ENCODE data around the gene EID2. TPM values are rescaled to one million over a fixed set of nuclear protein-coding genes. Genes with fewer than 3 reads are reported as not detected.

Gene EID2
- total RNA-seq, 2 experiments from 2014 or later, result 13.0 to 13.1 TPM

GRCh38 chr19:39500543-39500942 lies 39.4 kb downstream of the EID2 start:
- Mint-ChIP-seq H3K36me3 (peaks cover 1% of the 10 kb centered on the region), H3K4me1 (ENCODE audit: low read depth) (peaks cover 20% of the 10 kb centered on the region), H3K9me3 (no peaks in the 10 kb centered on the region), H3K4me3 (no peak overlapping the region), H3K27me3 (peaks cover 50% of the 10 kb centered on the region), H3K27ac (no peak overlapping the region)
- ChIA-PET POLR2A (interaction anchor here (1.0 to 1.1 kb wide), 2 partner anchors 65 to 146 kb away, joined by 3 read pairs; partner anchors contain the start of gene RPS16), CTCF (interaction anchor here (0.9 to 6.7 kb wide), 3 partner anchors 34 to 60 kb away, joined by 3 to 59 read pairs (median 15); partner anchors contain the start of genes EID2B and SUPT5H)
- intact Hi-C loops (cut with micrococcal nuclease), result no loop called here
- no peak for DNase-seq

- CTCF ChIA-PET, result interaction anchor here (0.7 to 6.7 kb wide), 4 partner anchors 25 to 59 kb away, joined by 3 to 59 read pairs (median 10); partner anchors contain the start of gene EID2B
- no peak for DNase-seq
- peaks cover 49% of the 10 kb centered on the region for H3K27me3 Mint-ChIP-seq
Observed at GRCh38 chr19:39499932-39500331, 40.0 kb downstream of the EID2 start.

GRCh38 chr19:39498798-39499642 lies 40.9 kb downstream of the EID2 start, which contains the start of gene DLL3:
Gene DLL3, plus strand, starts transcription at chr19:39498947. Its CDS starts 28 bp downstream, at chr19:39498975.
- peaks cover 1% of the 10 kb centered on the region for H3K36me3 Mint-ChIP-seq
- DNase-seq, result no peak
- no peaks in the 10 kb centered on the region for H3K9me3 Mint-ChIP-seq
- ChIA-PET CTCF (interaction anchor here (0.7 to 6.7 kb wide), 9 partner anchors 16 to 175 kb away, joined by 3 to 59 read pairs (median 4); partner anchors contain the start of gene EID2B), POLR2A (interaction anchor here (0.8 to 2.5 kb wide), 3 partner anchors 40 to 64 kb away, joined by 3 to 8 read pairs (median 4); partner anchors contain the start of gene RPS16)
- intact Hi-C loops (cut with micrococcal nuclease), result loop anchor here (2.0 kb wide), 2 partner anchors 34 to 174 kb away; partner anchors contain the start of gene EID2B
- H3K4me1 Mint-ChIP-seq (ENCODE audit: low read depth), result peaks cover 20% of the 10 kb centered on the region
- H3K4me3 Mint-ChIP-seq, result peak within 1 kb of the TSS; percentile 33
- H3K27me3 Mint-ChIP-seq, result peaks cover 41% of the 10 kb centered on the region
- no peak within 1 kb of the TSS for H3K27ac Mint-ChIP-seq

More at GRCh38 chr19:39499932-39500331, 40.0 kb downstream of the EID2 start:
- Mint-ChIP-seq H3K9me3 (no peaks in the 10 kb centered on the region), H3K4me3 (no peak overlapping the region), H3K36me3 (peaks cover 1% of the 10 kb centered on the region), H3K4me1 (ENCODE audit: low read depth) (peaks cover 20% of the 10 kb centered on the region), H3K27ac (no peak overlapping the region)
- intact Hi-C loops (cut with micrococcal nuclease), result loop anchor here (2.0 kb wide), 2 partner anchors 33 to 173 kb away; partner anchors contain the start of gene EID2B
- POLR2A ChIA-PET, result interaction anchor here (2.5 kb wide), 1 partner anchor 64 kb away, joined by 8 read pairs; the partner anchor contains the start of gene RPS16

GRCh38 chr19:39497996-39498797 lies 41.8 kb downstream of the EID2 start:
- Mint-ChIP-seq H3K9me3 (no peaks in the 10 kb centered on the region), H3K27ac (no peak overlapping the region), H3K36me3 (no peaks in the 10 kb centered on the region), H3K4me3 (peak overlapping the region; percentile 33), H3K4me1 (ENCODE audit: low read depth) (peaks cover 17% of the 10 kb centered on the region), H3K27me3 (peaks cover 33% of the 10 kb centered on the region)
- POLR2A ChIA-PET, result interaction anchor here (0.5 to 2.5 kb wide), 4 partner anchors 14 to 63 kb away, joined by 3 to 8 read pairs (median 4); partner anchors contain the start of gene RPS16
- intact Hi-C loops (cut with micrococcal nuclease), result loop anchor here (2.0 kb wide), 2 partner anchors 35 to 175 kb away; partner anchors contain the start of gene EID2B
- CTCF ChIA-PET, result interaction anchor here (0.5 to 6.7 kb wide), 19 partner anchors 9 to 687 kb away, joined by 3 to 59 read pairs (median 4); partner anchors contain the start of genes EID2B and RPS16
- DNase-seq, result peak; percentile 62

- intact Hi-C loops (cut with micrococcal nuclease), result no loop called here
- DNase-seq, result no peak
- Mint-ChIP-seq H3K27me3 (peaks cover 32% of the 10 kb centered on the region), H3K27ac (no peak overlapping the region), H3K4me3 (no peak overlapping the region), H3K36me3 (no peaks in the 10 kb centered on the region), H3K9me3 (no peaks in the 10 kb centered on the region), H3K4me1 (ENCODE audit: low read depth) (peaks cover 14% of the 10 kb centered on the region)
- CTCF ChIA-PET, result interaction anchor here (0.7 to 6.7 kb wide), 14 partner anchors 9 to 175 kb away, joined by 3 to 59 read pairs (median 4); partner anchors contain the start of genes EID2B and RPS16
- POLR2A ChIA-PET, result interaction anchor here (0.5 to 2.5 kb wide), 3 partner anchors 15 to 62 kb away, joined by 3 to 8 read pairs (median 4); partner anchors contain the start of gene RPS16
Observed at GRCh38 chr19:39497701-39497995, 42.3 kb downstream of the EID2 start.

GRCh38 chr19:39496063-39496462 lies 43.9 kb downstream of the EID2 start:
- Mint-ChIP-seq H3K36me3 (no peaks in the 10 kb centered on the region), H3K4me3 (no peak overlapping the region), H3K27me3 (peaks cover 30% of the 10 kb centered on the region), H3K27ac (no peak overlapping the region), H3K9me3 (no peaks in the 10 kb centered on the region), H3K4me1 (ENCODE audit: low read depth) (peaks cover 14% of the 10 kb centered on the region)
- ChIA-PET POLR2A (no interaction called here), CTCF (interaction anchor here (0.7 to 6.7 kb wide), 3 partner anchors 22 to 807 kb away, joined by 3 to 59 read pairs (median 6); partner anchors contain the start of gene EID2B)
- DNase-seq, result no peak
- intact Hi-C loops (cut with micrococcal nuclease), result no loop called here

GRCh38 chr19:39494661-39495060 lies 45.3 kb downstream of the EID2 start:
- DNase-seq, result no peak
- intact Hi-C loops (cut with micrococcal nuclease), result no loop called here
- Mint-ChIP-seq H3K4me1 (ENCODE audit: low read depth) (peaks cover 11% of the 10 kb centered on the region), H3K36me3 (peaks cover 4% of the 10 kb centered on the region), H3K4me3 (no peak overlapping the region), H3K27me3 (peaks cover 19% of the 10 kb centered on the region), H3K27ac (no peak overlapping the region), H3K9me3 (no peaks in the 10 kb centered on the region)
- ChIA-PET CTCF (interaction anchor here (0.8 kb wide), 1 partner anchor 8 kb away, joined by 3 read pairs; no protein-coding TSS in a partner anchor), POLR2A (no interaction called here)

- Mint-ChIP-seq H3K4me3 (no peak overlapping the region), H3K27ac (no peak overlapping the region), H3K9me3 (no peaks in the 10 kb centered on the region), H3K36me3 (peaks cover 17% of the 10 kb centered on the region), H3K27me3 (peaks cover 7% of the 10 kb centered on the region), H3K4me1 (ENCODE audit: low read depth) (no peaks in the 10 kb centered on the region)
- no peak for DNase-seq
- POLR2A ChIA-PET, result no interaction called here
- CTCF ChIA-PET, result no interaction called here
- intact Hi-C loops (cut with micrococcal nuclease), result no loop called here
Observed at GRCh38 chr19:39492788-39493187, 47.2 kb downstream of the EID2 start.

- ChIA-PET CTCF (interaction anchor here (1.2 kb wide), 1 partner anchor 18 kb away, joined by 6 read pairs; no protein-coding TSS in a partner anchor), POLR2A (no interaction called here)
- intact Hi-C loops (cut with micrococcal nuclease), result no loop called here
- peaks cover 7% of the 10 kb centered on the region for H3K27me3 Mint-ChIP-seq
- H3K4me3 Mint-ChIP-seq, result no peak overlapping the region
- no peaks in the 10 kb centered on the region for H3K4me1 Mint-ChIP-seq (ENCODE audit: low read depth)
- H3K9me3 Mint-ChIP-seq, result no peaks in the 10 kb centered on the region
- H3K27ac Mint-ChIP-seq, result no peak overlapping the region
- DNase-seq, result no peak
- peaks cover 18% of the 10 kb centered on the region for H3K36me3 Mint-ChIP-seq
Observed at GRCh38 chr19:39492225-39492624, 47.7 kb downstream of the EID2 start.

- Mint-ChIP-seq H3K9me3 (no peaks in the 10 kb centered on the region), H3K36me3 (peaks cover 30% of the 10 kb centered on the region), H3K4me1 (ENCODE audit: low read depth) (no peaks in the 10 kb centered on the region), H3K27ac (no peak overlapping the region), H3K4me3 (no peak overlapping the region), H3K27me3 (no peaks in the 10 kb centered on the region)
- no peak for DNase-seq
- ChIA-PET POLR2A (no interaction called here), CTCF (interaction anchor here (0.7 to 1.1 kb wide), 3 partner anchors 13 to 43 kb away, joined by 3 to 6 read pairs (median 4); no protein-coding TSS in a partner anchor)
- intact Hi-C loops (cut with micrococcal nuclease), result no loop called here
Observed at GRCh38 chr19:39489756-39490155, 50.2 kb downstream of the EID2 start.
